Vagina (tissue), 2 donors: ENCODE measurements around the gene RHBDL3. TPM values are rescaled to one million over a fixed set of nuclear protein-coding genes. Genes with fewer than 3 reads are reported as not detected.

Source experiments
- DNase-seq, 2 donors: peaks; one replicate each; pipeline ENCODE4 v3.0.0-alpha.2; 2017; ENCODE audit errors: extremely low spot score in 2 of 2
- H3K27ac ChIP-seq: fragments of 200-600 bp; sonication (generic); one replicate; pipeline ENCODE4 v1.5.1; 2019
- H3K27me3 ChIP-seq: fragments of 200-600 bp; sonication (generic); one replicate; pipeline ENCODE4 v1.5.1; 2019
- H3K36me3 ChIP-seq, 2 donors: fragments of 200-600 bp; sonication (generic); one replicate each; pipeline ENCODE4 v1.5.1; 2017 to 2019
- H3K4me1 ChIP-seq: fragments of 200-600 bp; sonication (generic); one replicate; pipeline ENCODE4 v1.5.1; 2019
- H3K4me3 ChIP-seq, 2 donors: fragments of 200-600 bp; sonication (generic); 1 replicate in 1 of 2; 2 replicates in 1 of 2; pipeline ENCODE4 v1.5.1; 2016 to 2019
- H3K9me3 ChIP-seq: fragments of 200-600 bp; sonication (generic); one replicate; pipeline ENCODE4 v1.5.1; 2019
- POLR2A ChIP-seq, 2 donors: fragments of 450-650 bp; IDR thresholded peaks; one replicate each; pipeline ENCODE4 v1.6.1; 2017; ENCODE audit warnings: antibody characterized with exemption in 2 of 2, mild to moderate bottlenecking in 2 of 2, moderate library complexity in 2 of 2
- POLR2AphosphoS5 ChIP-seq, 2 donors: sonication (generic); formaldehyde crosslinking; IDR thresholded peaks; one replicate each; pipeline ENCODE4 v1.9.0; 2017; ENCODE audit warnings: antibody characterized with exemption in 2 of 2, mild to moderate bottlenecking in 2 of 2, low read depth in 1 of 2; ENCODE audit not compliant: insufficient read depth in 1 of 2
- intact Hi-C: fragments of 100-400 bp; cut with DNase I; formaldehyde crosslinking; loops from one replicate; pipeline ENCODE4 v1.15.1; 2023
- total RNA-seq: library from RNA; depleted of rRNA; stranded (reverse); fragments of >200 nt; gene quantifications from one replicate; pipeline ENCODE4 v1.2.3, GENCODE V29; 2016
- TF ChIP-seq, protein P1 (sequence below), 3 experiments: fragments of 450-650 bp in 2 of 3; fragments of 200-600 bp in 1 of 3; sonication (generic) in 1 of 3; IDR thresholded peaks; one replicate each; pipeline ENCODE4 v1.5.1; 2017 to 2019; ENCODE audit warnings: antibody characterized with exemption in 3 of 3, mild to moderate bottlenecking in 2 of 3, moderate library complexity in 2 of 3

RHBDL3 gene
- total RNA-seq, 1 donor from 2014 or later: 1.7 TPM

DNA sequence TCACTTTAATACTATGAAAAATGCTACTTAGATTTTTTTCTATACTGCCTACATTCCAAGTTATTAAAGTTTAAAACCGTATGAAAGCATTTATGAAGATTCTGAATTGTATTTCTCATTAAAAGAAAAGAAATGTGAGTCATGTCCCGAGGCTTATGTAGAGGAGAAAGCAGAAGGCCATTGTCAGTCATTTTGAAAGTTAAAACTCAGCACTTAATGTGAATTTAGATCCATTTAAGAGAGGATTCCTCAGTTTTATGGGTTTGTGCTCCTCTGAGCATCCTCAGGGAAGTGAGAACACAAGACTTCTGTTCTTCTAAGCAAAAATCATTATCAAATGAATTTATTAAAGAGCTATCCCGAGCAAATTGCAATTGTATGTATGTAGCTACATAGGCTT is 64.5 kb downstream of the RHBDL3 start:
- Histone ChIP-seq H3K4me1 (no peaks in the 10 kb centered on the region), H3K4me3 (no peak overlapping the region), H3K27me3 (no peaks in the 10 kb centered on the region), H3K27ac (no peak overlapping the region), H3K36me3 (peaks cover 0 to 24% of the 10 kb centered on the region in 2 donors), H3K9me3 (no peaks in the 10 kb centered on the region)
- intact Hi-C loops: no loop called here
- TF ChIP-seq POLR2A (IDR thresholded peaks at IDR 0.05) (no peak), POLR2AphosphoS5 (IDR thresholded peaks at IDR 0.05; ENCODE audit: insufficient read depth in 1 of 2, low read depth in 1 of 2) (no peak)
- TF ChIP-seq, protein P1, sequence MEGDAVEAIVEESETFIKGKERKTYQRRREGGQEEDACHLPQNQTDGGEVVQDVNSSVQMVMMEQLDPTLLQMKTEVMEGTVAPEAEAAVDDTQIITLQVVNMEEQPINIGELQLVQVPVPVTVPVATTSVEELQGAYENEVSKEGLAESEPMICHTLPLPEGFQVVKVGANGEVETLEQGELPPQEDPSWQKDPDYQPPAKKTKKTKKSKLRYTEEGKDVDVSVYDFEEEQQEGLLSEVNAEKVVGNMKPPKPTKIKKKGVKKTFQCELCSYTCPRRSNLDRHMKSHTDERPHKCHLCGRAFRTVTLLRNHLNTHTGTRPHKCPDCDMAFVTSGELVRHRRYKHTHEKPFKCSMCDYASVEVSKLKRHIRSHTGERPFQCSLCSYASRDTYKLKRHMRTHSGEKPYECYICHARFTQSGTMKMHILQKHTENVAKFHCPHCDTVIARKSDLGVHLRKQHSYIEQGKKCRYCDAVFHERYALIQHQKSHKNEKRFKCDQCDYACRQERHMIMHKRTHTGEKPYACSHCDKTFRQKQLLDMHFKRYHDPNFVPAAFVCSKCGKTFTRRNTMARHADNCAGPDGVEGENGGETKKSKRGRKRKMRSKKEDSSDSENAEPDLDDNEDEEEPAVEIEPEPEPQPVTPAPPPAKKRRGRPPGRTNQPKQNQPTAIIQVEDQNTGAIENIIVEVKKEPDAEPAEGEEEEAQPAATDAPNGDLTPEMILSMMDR (IDR thresholded peaks at IDR 0.05): no peak
- no peak for DNase-seq

DNA sequence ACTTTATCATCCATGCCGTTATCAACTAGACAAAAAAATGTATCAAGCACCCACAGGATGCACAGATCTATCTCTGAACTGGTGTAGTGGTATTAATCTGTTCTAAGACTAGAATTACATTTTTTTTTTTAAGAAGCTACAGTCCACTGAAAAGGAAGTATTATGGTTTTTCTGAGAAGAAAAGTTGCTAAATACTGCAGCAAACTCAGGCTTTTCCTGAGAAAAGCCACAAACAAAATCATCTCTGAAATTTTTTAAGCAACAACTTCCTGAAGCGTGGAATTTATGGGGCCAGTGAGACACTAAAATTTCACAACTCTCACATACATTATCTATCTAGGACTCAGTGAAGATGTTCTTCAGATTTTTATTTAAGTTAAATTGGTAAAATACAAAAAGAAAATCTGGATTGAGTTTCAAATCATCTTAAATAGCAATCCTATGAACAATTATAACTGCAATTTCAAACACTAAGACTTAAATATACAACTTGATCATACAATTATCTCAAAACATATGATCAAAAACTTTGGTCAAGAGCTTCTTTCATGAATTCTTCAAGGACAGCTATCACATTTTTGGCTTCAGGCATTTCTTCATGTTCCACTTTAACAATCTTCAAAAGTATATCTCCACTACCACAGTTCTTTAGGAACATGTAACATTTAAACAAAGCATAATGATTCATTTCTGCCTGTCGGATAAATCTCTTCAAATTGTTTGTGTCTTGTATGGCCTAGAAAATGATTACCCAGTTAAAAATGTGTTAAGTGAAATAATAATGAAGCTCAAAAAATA is 65.8 kb downstream of the RHBDL3 start:
- Histone ChIP-seq H3K36me3 (peaks cover 4 to 32% of the 10 kb centered on the region in 2 donors), H3K27ac (no peak overlapping the region), H3K9me3 (no peaks in the 10 kb centered on the region), H3K4me3 (no peak overlapping the region), H3K4me1 (no peaks in the 10 kb centered on the region), H3K27me3 (no peaks in the 10 kb centered on the region)
- TF ChIP-seq, protein P1 (IDR thresholded peaks at IDR 0.05): no peak
- TF ChIP-seq POLR2AphosphoS5 (IDR thresholded peaks at IDR 0.05; ENCODE audit: insufficient read depth in 1 of 2, low read depth in 1 of 2) (no peak), POLR2A (IDR thresholded peaks at IDR 0.05) (no peak)
- intact Hi-C loops: no loop called here
- DNase-seq: no peak

DNA sequence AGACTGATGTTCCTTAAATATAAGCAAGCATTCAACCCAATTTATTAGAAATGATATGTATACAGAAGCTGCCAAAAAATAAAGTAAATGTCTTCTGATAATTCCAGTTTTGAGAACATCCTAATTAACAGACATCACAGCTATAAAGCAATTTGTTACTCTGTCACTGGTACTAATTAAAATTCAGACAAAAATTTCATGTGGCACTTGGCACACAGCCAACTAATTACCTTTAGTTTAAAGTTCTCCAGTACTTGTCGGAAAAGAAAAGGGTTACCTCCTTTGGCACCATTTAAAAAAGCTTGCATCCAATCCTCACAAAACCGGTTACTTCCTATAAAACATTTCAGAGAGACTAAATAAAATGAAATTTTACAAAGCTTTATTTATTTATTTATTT is 67.6 kb downstream of the RHBDL3 start:
- H3K4me1 ChIP-seq: no peaks in the 10 kb centered on the region
- H3K4me3 ChIP-seq: no peak overlapping the region
- H3K27ac ChIP-seq: no peak overlapping the region
- no peak for DNase-seq
- H3K9me3 ChIP-seq: no peaks in the 10 kb centered on the region
- H3K36me3 ChIP-seq: peaks cover 4 to 47% of the 10 kb centered on the region in 2 donors
- TF ChIP-seq, protein P1 (IDR thresholded peaks at IDR 0.05): no peak
- no peak for TF ChIP-seq POLR2AphosphoS5 (IDR thresholded peaks at IDR 0.05; ENCODE audit: insufficient read depth in 1 of 2, low read depth in 1 of 2)
- TF ChIP-seq POLR2A (IDR thresholded peaks at IDR 0.05): no peak
- intact Hi-C loops: no loop called here
- H3K27me3 ChIP-seq: no peaks in the 10 kb centered on the region

DNA sequence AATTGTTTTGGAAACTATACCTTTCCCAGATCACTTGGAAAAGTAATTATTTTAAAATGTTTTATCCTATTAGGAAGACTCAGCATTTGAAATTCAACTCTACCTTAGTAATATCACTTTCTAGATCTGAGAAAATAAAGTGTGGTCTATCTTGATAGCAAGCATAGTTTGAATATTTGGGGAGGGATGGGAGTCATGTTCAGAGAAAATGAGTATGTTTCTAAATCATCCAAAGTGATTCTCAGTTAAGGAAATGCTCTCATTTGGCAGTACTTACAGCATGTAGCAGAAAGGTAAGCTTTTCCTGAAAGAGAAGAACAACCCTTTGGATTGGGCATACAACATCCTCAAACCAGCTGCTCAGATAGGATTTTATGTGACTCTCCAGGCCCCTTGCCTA is 69.4 kb downstream of the RHBDL3 start:
- DNase-seq: no peak
- Histone ChIP-seq H3K27me3 (no peaks in the 10 kb centered on the region), H3K27ac (no peak overlapping the region), H3K36me3 (peaks cover 4 to 62% of the 10 kb centered on the region in 2 donors), H3K4me3 (no peak overlapping the region), H3K4me1 (no peaks in the 10 kb centered on the region), H3K9me3 (no peaks in the 10 kb centered on the region)
- TF ChIP-seq POLR2A (IDR thresholded peaks at IDR 0.05) (no peak), POLR2AphosphoS5 (IDR thresholded peaks at IDR 0.05; ENCODE audit: insufficient read depth in 1 of 2, low read depth in 1 of 2) (no peak)
- TF ChIP-seq, protein P1 (IDR thresholded peaks at IDR 0.05): no peak
- intact Hi-C loops: no loop called here

DNA sequence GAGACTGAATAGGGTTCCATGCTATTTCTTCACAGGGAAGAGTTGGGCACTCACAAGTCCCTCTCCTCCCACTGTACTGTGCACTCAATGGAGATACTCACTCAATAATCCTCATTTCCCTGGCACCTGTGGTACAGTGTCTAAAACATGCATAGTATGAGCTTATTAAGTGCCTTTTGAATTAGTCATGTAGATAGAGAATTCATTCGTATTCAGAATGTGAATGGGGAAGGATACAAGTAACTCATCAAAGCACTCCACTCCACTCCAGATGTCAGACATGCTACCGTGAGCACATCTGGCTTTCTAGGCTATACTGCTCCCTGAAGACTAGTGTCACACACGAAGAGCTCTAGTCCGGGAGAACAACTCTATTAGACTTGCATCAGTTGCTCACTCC is 70.1 kb downstream of the RHBDL3 start:
- H3K27me3 ChIP-seq: no peaks in the 10 kb centered on the region
- H3K4me1 ChIP-seq: peaks cover 2% of the 10 kb centered on the region
- intact Hi-C loops: no loop called here
- no peaks in the 10 kb centered on the region for H3K9me3 ChIP-seq
- no peak overlapping the region for H3K4me3 ChIP-seq
- no peak overlapping the region for H3K27ac ChIP-seq
- DNase-seq: no peak
- TF ChIP-seq POLR2A (IDR thresholded peaks at IDR 0.05) (no peak), POLR2AphosphoS5 (IDR thresholded peaks at IDR 0.05; ENCODE audit: insufficient read depth in 1 of 2, low read depth in 1 of 2) (no peak)
- TF ChIP-seq, protein P1 (IDR thresholded peaks at IDR 0.05): no peak
- peaks cover 4 to 62% of the 10 kb centered on the region in 2 donors for H3K36me3 ChIP-seq
